Hepatocyte (in vitro differentiated cells): ENCODE measurements around the gene MNT.

Experiments used
- EZH2 ChIP-seq: fragments of 200-600 bp; sonication (generic); IDR thresholded peaks from 2 replicates; pipeline ENCODE4 v1.6.1; 2016; ENCODE audit warnings: antibody characterized with exemption, mild to moderate bottlenecking, borderline replicate concordance
- EZH2phosphoT487 ChIP-seq: fragments of 200-600 bp; sonication (generic); IDR thresholded peaks from one replicate; pipeline ENCODE4 v1.6.1; 2018; ENCODE audit warnings: antibody characterized with exemption, mild to moderate bottlenecking, low read depth, moderate library complexity; ENCODE audit not compliant: unreplicated experiment, severe bottlenecking
- TF ChIP-seq, protein P1 (sequence below): fragments of 200-600 bp; sonication (generic); IDR thresholded peaks from 2 replicates; pipeline ENCODE4 v1.5.1; 2016; ENCODE audit warnings: antibody characterized with exemption, mild to moderate bottlenecking; ENCODE audit not compliant: poor library complexity

DNA sequence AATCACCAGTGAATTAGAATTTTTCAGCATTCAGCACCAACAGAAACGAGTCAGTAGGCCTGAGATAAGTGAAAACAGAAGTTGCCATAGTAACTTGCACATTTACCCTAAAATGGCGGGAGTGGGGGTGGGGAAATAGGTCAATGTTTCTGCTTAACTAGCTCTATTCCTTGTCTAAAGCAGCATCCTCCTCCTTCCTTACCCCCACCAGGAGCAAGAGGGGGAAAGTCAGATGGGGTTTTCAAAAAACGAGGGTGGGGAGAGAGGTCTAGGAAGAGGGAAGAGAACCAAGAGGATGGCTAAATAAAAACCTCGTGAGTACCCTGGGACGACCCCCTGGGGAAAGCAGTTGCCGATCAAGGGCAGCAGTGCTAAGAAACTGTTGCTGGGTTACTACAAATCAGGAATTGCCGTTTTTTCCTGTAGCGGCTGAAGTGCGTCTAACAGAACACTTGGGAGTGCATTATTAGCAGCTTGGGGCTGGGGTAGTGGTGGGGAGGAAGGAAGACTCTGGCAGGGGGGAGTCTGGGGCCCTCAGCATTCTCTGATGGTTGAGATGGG is 34.4 kb upstream of the MNT start:
- TF ChIP-seq, protein P1, sequence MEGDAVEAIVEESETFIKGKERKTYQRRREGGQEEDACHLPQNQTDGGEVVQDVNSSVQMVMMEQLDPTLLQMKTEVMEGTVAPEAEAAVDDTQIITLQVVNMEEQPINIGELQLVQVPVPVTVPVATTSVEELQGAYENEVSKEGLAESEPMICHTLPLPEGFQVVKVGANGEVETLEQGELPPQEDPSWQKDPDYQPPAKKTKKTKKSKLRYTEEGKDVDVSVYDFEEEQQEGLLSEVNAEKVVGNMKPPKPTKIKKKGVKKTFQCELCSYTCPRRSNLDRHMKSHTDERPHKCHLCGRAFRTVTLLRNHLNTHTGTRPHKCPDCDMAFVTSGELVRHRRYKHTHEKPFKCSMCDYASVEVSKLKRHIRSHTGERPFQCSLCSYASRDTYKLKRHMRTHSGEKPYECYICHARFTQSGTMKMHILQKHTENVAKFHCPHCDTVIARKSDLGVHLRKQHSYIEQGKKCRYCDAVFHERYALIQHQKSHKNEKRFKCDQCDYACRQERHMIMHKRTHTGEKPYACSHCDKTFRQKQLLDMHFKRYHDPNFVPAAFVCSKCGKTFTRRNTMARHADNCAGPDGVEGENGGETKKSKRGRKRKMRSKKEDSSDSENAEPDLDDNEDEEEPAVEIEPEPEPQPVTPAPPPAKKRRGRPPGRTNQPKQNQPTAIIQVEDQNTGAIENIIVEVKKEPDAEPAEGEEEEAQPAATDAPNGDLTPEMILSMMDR, result no peak
- TF ChIP-seq EZH2phosphoT487 (no peak), EZH2 (no peak)
